ENCODE measurements around the gene HSD17B10.
"Not testable (repeated sequence)": the region's sequence is repeated elsewhere in the genome, so short reads cannot be mapped to it uniquely, and the experiment has no call there.

The HSD17B10 gene

DNA sequence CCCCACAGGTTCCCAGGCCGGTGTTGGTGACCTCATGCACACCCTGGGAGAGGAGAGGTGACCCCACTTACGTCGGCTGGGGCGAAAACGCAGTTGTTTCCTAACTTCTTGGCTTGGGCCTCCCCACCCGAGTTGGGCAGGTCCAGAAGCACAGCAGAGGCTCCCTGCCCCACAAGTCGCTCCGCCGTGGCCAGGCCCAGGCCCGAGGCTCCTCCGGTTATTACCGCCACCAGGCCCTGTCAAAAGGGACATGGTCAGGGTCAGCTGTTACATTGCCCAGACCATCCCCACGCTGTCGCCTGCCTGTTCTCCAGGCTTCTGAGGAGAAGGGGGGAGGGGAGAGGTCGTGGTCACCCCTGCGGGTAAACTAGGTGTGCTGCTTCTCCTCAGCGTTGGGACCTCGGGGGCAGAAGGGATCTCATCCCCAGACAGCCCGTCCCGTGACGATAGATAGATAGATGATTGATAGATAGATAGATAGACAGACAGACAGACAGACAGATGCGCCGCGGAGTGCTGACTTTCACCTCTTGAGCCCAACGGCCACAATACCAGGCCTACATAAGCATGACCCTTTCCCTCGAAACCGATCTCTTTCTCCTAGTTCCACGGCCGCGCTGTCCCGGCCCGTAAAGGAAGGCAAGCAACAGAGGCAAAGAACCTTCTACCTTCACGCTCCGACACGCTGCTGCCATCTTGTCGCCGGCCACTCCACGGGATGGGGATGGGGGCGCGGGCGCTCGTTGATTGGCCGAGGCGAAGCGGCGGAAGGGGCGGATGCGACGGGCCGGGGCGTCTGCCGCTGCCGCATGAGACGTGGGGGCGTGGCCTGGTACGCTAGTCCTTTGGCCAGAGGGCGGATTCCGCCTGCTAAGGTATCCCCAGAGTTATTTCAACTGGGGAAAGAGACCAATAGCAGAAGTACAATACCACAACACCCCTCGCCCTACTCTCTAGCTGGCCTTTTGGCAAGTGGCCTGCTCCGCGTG is at the start of gene HSD17B10:
Gene HSD17B10 (minus strand): TSS at position 720 of the 989 bp plus-strand sequence. CDS start 25 bp downstream, at position 695.
- DNase-seq, result peak; percentile 2 to 84 (median 67)

DNA sequence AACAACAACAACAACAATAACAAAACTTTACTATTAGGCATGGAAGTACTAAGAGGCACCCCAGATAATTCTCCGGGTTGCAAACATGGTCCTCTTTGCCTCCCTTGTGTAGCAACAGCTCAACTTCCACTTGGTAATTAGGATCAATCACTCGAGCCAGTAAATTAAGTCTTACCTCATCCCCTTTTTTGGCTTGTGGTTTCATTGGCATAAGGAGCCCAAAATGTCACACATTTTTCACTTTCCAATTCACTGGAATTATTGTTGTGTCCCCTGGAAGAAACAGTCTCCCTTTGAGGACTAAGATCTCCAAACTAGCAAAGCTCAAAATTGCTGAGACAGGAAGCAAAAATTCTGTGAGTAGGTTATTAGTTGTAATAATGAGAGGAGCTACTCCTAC is 49.2 kb upstream of the HSD17B10 start:
- no peak for DNase-seq

DNA sequence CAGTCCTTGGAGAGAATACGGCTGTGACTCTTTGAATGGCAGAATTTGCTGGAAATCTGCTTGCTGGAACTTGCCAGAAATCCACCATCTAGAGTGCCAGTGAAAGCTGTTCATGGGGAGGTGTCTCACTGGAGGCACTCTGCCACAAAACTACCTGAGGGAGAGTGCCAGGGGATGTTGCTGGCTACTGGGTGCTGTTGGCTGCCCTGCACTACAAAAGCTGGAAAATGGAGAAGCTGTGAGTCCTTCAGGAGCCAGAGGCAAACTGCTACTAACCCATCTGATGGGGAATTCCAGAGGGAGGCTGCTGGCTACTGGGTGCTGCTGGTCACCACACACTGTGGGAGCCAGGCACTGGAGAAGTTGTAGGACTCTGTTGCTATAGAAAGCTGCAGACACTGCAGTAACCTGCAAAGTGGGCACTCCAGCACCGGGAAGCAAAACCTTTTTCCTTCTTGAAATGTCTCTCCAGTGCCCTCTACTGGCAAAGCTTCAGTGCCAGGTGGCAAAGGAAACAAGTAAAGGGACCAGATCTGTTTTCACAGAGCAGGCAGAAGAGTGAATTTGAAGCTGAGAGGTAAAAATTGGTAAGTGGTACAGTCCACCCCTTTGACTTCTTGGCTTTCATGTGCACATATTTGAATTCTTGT is 47.8 kb upstream of the HSD17B10 start:
- DNase-seq, result peak in 29 of 51 donors; percentile 0 to 37 (median 9)

DNA sequence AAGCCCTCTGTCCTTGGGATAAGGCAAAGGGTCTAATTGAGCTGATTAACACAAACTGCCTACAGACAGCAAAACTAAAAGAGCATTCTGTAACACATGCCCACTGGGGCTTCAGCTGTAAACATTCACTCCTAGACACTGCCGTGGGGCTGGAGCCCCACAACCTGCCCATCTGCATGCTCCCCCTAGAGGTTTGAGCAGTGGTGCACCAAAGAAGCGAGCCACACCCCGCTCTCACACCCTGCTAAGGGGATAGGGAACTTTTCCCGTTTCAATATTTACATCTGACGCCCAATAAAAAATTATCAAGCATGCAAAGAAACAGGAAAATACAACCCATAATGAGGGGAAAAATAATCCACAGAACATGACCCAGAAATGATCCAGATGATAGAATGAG is 46.9 kb upstream of the HSD17B10 start:
- peak in 1 of 51 donors; percentile 0 for DNase-seq

DNA sequence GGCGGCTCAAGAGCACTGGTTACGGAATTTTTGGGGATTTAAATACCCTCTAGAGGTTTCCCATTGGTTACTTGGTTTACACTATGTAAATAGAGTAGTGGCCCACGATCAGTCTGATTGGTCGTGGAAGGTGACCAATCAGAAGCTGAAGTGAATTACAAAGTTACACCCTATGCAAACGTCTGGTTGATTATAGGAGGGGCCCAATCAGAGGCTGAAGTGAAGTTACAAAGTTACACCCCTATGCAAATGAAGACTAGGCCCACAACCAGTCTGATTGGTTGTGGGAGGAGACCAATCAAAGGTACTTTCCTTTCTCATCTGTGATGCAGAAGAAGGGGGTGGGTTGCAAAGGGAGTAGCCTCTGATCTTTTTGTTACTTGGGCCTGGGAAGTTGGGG is 45.1 kb upstream of the HSD17B10 start:
- DNase-seq, result no peak

DNA sequence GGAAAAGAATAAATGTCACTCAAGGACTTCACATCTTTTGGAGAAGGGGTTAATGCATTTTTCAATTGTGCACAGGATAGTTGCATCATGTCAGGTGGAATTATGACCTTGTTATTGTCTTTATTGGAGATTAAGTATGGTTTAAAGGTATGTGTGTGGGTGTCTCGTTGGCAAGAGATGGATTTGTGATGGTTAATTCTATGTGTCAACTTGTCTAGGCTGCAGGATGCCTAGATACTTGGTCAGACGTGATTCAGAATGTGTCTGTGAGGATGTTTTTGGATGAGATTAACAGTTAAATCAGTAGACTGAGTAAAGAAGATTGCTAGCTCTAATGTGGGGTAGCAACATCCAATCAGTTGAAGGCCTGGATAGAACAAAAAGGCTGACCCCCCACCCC is 42.2 kb upstream of the HSD17B10 start:
- no peak for DNase-seq

DNA sequence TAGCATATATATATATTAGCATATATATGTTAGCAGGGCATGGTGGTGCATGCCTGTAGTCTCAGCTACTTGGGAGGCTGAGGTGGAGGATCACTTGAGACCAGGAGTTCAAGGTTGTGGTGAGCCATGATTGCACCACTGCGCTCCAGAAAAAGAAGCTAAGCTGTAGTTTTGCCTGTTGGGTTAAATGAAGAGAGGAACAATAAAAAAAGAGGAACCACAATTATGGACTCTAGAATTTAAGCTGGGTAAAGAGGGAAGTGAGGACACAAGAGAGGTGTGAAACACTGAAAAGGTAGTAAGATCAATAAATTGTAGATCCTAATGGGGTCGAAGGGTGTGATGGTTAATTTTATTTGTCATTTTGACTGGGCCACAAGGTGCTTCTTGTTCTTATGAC is 40.5 kb upstream of the HSD17B10 start:
- no peak for DNase-seq

DNA sequence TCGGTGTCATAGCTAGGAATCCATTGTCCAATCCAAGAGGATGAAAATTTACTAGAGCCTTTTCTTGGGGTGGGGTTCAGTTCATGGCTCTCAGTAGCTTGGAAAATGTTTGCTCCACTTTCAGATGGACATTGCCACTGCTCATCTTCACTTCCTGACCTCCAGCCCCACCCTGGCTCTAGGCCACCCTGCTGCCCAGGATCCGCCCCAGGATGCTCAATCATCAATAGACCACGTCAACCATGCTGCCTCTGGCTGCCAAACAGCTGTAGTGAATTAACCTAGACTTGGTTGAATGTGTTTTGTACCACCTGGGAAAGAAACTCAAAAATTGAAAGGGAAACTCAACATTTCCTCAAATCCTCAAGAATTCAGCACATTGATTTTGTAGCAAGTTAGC is 37.2 kb upstream of the HSD17B10 start:
- no peak for DNase-seq

DNA sequence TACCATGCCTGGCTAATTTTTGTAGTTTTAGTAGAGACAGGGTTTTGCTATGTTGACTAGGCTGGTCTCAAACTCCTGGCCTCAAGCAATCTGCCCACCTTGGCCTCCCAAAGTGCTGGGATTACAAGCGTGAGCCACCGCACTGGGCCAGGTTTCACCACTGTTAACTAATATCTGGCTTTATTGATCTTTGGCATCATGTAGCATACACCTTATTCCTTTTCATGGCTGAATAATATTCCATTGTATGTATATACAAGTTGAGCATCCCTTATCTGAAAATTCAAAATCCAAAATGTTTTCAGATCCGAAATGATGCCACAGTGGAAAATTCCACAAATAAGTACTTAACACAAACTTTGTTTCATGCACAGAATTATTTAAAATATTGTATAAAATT is 34.5 kb upstream of the HSD17B10 start:
- not testable (repeated sequence) for DNase-seq

DNA sequence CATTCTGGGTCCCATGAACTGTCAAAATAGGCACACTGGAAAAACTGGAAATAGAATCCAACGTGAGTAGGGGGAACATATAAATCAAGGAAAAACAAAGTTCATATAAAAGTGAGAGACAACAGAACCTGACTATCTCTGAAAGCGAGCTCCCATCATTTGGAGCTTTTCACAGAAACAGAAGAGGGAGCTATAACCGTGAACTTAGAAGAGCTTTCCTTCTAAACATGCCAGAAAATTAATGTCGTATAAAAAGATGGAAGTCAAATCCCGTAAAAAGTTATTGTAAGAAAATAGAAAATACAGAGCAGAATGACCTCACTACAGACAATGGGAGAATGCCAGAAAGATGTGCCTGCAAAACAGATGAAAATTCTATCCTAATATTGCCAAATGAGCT is 23.9 kb upstream of the HSD17B10 start:
- DNase-seq, result no peak

DNA sequence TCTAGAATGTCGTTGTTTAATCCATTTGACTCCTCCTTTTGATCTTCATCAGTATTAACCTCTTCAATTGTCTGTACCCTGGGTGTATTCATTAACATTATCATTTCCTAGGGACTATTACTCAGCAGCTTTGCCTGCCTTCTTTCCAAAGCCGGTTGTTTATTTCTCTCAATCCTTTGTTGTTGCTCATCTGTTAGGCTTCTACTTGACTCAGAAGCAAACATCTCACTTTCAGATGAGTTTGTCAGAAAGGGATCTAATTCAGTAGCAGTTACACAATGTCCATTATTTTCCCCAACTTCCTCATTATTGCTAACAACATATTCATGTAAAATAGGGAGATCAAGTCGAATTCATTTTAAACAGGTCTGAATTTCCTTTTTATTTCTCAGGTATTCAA is 22.1 kb upstream of the HSD17B10 start:
- DNase-seq, result no peak

DNA sequence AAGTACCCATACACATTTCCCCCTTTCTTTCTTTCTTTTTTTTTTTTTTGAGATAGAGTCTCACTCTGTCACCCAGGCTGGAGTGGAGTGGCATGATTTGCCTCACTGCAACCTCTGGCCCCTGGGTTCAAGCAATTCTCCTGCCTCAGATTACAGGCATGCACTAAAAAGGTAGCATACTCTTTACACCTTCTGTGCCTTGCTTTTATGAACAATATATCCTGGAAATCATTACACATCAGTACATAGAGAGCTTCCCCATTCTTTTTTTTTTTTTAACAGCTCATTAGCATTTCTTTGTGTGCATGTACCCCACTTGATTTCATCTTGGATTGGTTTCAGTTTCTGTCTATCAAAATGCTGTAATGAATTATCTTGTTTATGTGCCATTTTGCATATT is 18.6 kb upstream of the HSD17B10 start:
- no peak for DNase-seq

DNA sequence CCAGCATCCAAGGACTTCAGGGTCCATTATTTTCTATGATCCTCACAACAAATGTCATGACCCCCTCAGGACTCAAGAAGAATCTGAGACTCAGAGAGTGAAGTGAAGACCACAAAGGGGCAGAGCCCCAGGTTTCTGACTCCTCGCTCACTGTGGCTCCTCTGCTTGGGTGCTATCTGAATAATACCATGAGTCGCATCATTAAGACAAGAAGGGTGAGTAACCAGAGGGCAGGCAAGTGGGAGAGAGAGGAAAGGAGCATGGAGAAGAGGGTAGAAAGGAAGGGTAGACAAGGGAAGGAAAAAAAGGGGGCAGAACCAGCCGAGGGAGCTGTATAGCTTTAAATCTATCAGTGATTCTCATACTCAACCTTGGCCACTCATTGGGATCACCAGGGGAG is 15.5 kb upstream of the HSD17B10 start:
- no peak for DNase-seq

DNA sequence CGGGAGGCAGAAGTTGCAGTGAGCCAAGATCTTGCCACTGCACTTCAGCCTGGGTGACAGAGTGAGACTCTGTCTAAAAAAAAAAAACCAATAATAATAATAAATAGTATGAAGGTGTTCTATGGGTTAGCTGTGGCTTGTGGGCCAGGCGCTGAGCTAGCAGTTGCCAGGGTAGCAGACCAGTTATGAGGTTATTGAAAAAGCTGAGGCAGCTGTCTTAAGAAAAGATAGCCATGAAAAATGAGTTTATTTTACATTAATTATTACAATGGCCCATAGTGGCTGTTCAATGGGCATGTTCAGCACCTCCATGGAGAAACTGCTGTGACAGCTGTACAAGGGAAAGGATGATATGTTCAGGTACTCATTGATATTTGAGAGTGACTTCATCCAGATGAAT is 13.3 kb upstream of the HSD17B10 start:
- no peak for DNase-seq

DNA sequence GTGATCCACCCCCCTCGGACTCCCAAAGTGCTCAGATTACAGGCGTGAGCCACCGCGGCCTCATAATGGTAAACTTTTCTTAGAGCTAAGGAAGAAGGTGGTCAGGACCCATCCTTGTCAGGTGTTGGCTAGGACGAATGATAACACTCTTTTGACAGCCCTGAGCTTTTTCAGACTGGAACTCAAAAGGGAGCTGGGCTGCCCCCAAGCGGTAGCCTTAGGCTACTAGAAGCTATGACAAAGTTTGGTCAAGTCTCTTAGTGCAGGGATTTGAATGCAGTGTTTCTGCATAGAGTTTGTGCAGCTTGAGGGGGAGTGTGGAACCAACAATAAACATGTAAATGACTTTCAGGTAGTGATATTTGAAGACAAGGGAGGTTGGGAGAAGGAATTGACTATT is 11.8 kb upstream of the HSD17B10 start:
- DNase-seq, result peak in 13 of 51 donors; percentile 0 to 7 (median 2)

DNA sequence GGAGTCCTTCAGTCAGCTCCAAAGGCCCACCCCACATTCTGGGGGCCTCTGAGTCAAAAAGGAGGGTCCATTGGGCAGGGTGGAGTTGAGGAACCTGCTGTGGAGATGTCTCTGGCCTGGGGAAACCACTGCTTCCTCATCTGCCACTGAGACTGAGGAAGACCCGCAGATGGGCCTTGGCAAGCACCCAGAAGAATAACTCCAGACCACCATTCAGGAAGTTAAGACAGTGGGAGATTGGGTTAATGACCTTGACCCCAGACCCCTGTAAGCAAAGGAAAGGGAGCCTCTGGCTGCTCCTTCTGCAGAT is 8.1 kb upstream of the HSD17B10 start:
- peak in 3 of 51 donors; percentile 0 for DNase-seq

DNA sequence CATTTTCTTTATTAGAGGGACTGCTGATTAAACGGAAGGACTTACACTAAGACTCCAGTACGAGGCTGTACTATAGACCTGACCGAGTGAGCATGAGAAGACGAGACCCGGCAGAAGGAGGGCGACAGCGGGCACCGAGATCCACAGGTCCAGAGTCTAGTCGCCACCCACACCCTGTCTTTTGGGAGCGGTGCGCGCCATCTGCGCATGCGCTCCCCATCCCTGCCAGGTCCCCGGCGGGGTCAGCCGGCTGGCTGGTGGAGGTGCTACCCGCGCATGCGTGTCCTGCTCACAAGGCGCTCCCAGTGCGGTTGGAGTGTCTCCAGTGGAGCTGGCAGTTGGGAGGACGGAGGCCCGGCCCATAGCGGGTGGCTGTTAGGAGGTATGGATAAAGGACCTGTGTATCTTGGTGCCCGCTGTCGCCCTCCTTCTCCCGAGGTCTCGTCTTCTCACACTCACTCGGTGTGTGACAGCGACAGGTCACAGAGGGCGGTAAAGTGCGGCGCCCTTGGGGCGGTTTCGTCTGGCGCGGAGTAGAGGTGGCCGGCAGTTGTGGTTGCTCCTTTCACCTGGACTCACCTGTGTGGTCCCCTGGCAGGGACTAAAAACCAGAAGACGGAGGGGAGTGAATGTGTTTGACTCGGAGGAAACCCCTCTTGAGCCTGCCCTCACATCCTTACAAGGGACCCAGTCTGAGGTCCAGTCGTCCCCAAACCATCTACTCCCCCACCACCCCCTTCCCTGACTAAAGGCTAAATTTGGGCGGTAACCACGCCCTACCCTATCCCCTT is 7.6 kb upstream of the HSD17B10 start:
- peak in 50 of 51 donors; percentile 3 to 70 (median 35) for DNase-seq

DNA sequence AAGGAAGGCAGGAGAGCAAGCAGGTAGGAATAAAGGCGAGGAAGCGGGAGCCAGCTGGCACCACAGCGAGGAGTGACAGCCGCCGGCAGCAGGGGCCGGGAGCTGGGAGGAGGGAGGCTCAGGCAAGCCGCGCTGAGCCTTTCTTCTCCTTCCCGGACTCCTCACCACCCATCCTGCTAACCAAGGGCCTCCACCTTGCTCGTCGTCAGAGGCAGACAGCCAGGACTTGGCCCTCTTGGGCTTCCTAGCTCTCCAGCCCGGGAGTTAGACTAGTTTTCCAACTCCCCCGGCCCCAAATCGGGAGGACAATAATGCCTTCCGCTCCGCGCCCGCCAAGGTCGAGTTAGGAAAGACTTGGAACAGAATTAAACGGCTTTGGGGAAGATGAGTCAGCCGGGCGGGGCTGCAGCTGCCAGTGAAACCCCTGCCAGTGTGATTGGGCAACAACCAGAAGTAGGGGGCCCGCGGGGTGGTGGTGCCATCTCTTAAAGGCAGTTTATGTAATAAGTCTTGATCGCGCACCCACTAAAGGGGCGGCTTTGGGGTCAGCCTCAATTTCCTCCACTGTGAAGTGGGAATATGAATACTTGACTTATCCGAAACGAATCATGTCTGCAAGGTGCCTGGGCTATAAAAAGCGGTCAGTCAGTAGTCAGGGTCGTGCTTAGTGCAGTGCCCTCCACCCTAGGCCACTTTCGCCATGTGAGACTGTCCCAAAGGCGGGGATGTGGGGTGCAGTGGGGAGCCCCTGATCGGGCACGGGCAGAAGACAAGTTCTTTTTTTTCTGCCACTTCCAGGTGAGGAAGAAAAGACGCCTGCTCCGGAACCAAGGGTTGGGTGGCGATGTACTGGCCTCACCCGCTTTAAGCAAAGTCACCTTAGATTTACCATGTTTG is 6.7 kb upstream of the HSD17B10 start:
- DNase-seq, result peak in 28 of 51 donors; percentile 1 to 57 (median 12)

DNA sequence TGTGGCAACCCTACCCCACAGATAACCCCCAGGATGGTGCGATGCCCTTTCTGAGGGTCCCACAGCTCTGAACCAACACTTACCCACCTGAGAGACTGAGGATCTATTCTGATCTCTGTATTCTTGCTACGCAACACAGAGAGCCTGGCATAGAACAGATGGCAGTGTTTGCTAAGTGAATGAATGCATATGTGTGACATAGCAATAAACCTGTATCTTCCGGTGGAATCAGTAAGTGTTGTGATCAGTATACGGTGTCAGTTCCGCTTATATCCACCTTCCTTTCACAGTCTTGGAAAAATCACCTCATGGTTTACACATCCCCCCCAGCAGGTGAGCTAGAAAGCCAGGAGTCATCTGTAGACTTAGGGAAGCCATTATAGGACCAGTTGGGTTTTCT is 5.9 kb upstream of the HSD17B10 start:
- DNase-seq, result peak in 1 of 51 donors; percentile 100

DNA sequence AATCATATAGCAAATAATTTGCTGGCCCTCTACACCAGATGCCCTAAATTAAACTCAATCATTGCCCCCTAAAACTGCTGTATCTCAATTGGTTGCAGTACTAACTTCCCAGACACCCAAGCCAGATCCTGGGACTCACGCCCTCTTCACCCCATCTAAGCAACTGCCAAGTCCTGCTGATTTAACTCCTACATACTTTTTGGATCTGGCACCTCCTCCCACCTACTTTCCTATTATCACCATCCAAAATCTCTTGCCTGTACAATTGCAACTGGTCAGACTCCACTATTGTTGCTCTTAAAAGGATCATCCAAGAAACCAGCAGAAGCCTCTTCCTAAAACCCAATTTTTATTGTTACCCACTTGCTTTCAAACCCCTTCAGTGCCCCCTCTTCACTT is 4.7 kb upstream of the HSD17B10 start:
- DNase-seq, result no peak
